Muscle of leg (tissue), 11 donors: ENCODE measurements around the gene CARD11. TPM values are rescaled to one million over a fixed set of nuclear protein-coding genes. Genes with fewer than 3 reads are reported as not detected.

Experiments
- DNase-seq: peaks from one replicate; pipeline ENCODE4 v3.0.0; 2013
- H3K27ac ChIP-seq: one replicate; pipeline ENCODE4 v1.5.1; 2013; ENCODE audit warnings: mild to moderate bottlenecking, low read length, control low read depth
- H3K27me3 ChIP-seq: one replicate; pipeline ENCODE4 v1.6.1; 2013; ENCODE audit warnings: low read length; ENCODE audit not compliant: control insufficient read depth, insufficient read depth
- H3K36me3 ChIP-seq: one replicate; pipeline ENCODE4 v1.6.1; 2013; ENCODE audit warnings: low read length; ENCODE audit not compliant: control insufficient read depth, insufficient read depth
- H3K4me1 ChIP-seq: one replicate; pipeline ENCODE4 v1.6.1; 2013; ENCODE audit warnings: low read length; ENCODE audit not compliant: control insufficient read depth, insufficient read depth
- H3K4me3 ChIP-seq: one replicate; pipeline ENCODE4 v1.5.1; 2013; ENCODE audit warnings: low read length, control low read depth
- H3K9me3 ChIP-seq: replicated peaks from 2 replicates; pipeline ENCODE4 v1.6.1; 2013; ENCODE audit warnings: low read depth, low read length; ENCODE audit not compliant: control insufficient read depth
- WGBS: methylation state at CpG from one replicate; pipeline ENCODE4 v1.1.5; 2013; ENCODE audit warnings: missing lambda C conversion rate; ENCODE audit not compliant: insufficient coverage; 5-methylcytosine and 5-hydroxymethylcytosine counted together
- polyA plus RNA-seq, 8 donors: library from polyadenylated mRNA; unstranded; fragments of 120-200 nt; gene quantifications; one replicate each; pipeline versions ENCODE4 v1.2.1 to v1.2.3, GENCODE V29; 2013; ENCODE audit warnings: inconsistent platforms in 1 of 8, low replicate concordance in 1 of 8; ENCODE audit not compliant: insufficient read length in 8 of 8, insufficient read depth in 1 of 8
- total RNA-seq: library from RNA; stranded (reverse); fragments of 120-200 nt; gene quantifications from one replicate; pipeline ENCODE4 v1.2.4, GENCODE V29; 2013

The CARD11 gene
- total and polyA plus RNA-seq, 9 donors: 0.09 to 0.55 (median 0.33) TPM

- Histone ChIP-seq H3K36me3 (no peaks in the 10 kb centered on the region), H3K4me3 (no peak overlapping the region), H3K4me1 (peaks cover 17% of the 10 kb centered on the region), H3K27ac (no peak overlapping the region), H3K27me3 (peaks cover 5% of the 10 kb centered on the region), H3K9me3 (no peaks in the 10 kb centered on the region)
- 72% methylated on average over 7 of the region's 18 CpGs for WGBS
- DNase-seq: peak; percentile 35
Observed at GRCh38 chr7:2880874-2881533, 162.7 kb downstream of the CARD11 start.

- Histone ChIP-seq H3K27me3 (peaks cover 5% of the 10 kb centered on the region), H3K4me3 (no peak overlapping the region), H3K36me3 (no peaks in the 10 kb centered on the region), H3K9me3 (no peaks in the 10 kb centered on the region), H3K4me1 (peaks cover 17% of the 10 kb centered on the region), H3K27ac (no peak overlapping the region)
- no peak for DNase-seq
- WGBS: 72% methylated on average over 7 of the region's 8 CpGs
Observed at GRCh38 chr7:2880051-2880450, 163.6 kb downstream of the CARD11 start.

GRCh38 chr7:2879354-2879753 lies 164.3 kb downstream of the CARD11 start:
- Histone ChIP-seq H3K4me3 (no peak overlapping the region), H3K27me3 (peaks cover 5% of the 10 kb centered on the region), H3K4me1 (peaks cover 17% of the 10 kb centered on the region), H3K9me3 (no peaks in the 10 kb centered on the region), H3K36me3 (no peaks in the 10 kb centered on the region), H3K27ac (no peak overlapping the region)
- DNase-seq: no peak
- 88% methylated on average over 8 of the region's 8 CpGs for WGBS

GRCh38 chr7:2878306-2878705 lies 165.4 kb downstream of the CARD11 start:
- Histone ChIP-seq H3K4me1 (peaks cover 22% of the 10 kb centered on the region), H3K4me3 (no peak overlapping the region), H3K27ac (no peak overlapping the region), H3K9me3 (no peaks in the 10 kb centered on the region), H3K27me3 (peaks cover 5% of the 10 kb centered on the region), H3K36me3 (no peaks in the 10 kb centered on the region)
- WGBS: 43% methylated on average over 1 of the region's 3 CpGs
- no peak for DNase-seq

- 52% methylated on average over 20 of the region's 24 CpGs for WGBS
- no peaks in the 10 kb centered on the region for H3K36me3 ChIP-seq
Observed at GRCh38 chr7:2876031-2876731, 167.5 kb downstream of the CARD11 start.

GRCh38 chr7:2873686-2874551 lies 169.7 kb downstream of the CARD11 start:
- peak; percentile 87 for DNase-seq
- no peak overlapping the region for H3K4me3 ChIP-seq
- no peaks in the 10 kb centered on the region for H3K36me3 ChIP-seq
- no peaks in the 10 kb centered on the region for H3K9me3 ChIP-seq
- H3K27ac ChIP-seq: peak overlapping the region; percentile 74
- peaks cover 32% of the 10 kb centered on the region for H3K4me1 ChIP-seq
- H3K27me3 ChIP-seq: no peaks in the 10 kb centered on the region
- 17% methylated on average over 3 of the region's 7 CpGs for WGBS

More at GRCh38 chr7:2876031-2876731, 167.5 kb downstream of the CARD11 start:
- peaks cover 3% of the 10 kb centered on the region for H3K27me3 ChIP-seq
- no peak overlapping the region for H3K27ac ChIP-seq
- DNase-seq: no peak
- H3K4me3 ChIP-seq: no peak overlapping the region
- H3K9me3 ChIP-seq: no peaks in the 10 kb centered on the region
- H3K4me1 ChIP-seq: peaks cover 32% of the 10 kb centered on the region

- WGBS: 55% methylated on average over 9 of the region's 10 CpGs
- Histone ChIP-seq H3K27me3 (no peaks in the 10 kb centered on the region), H3K36me3 (no peaks in the 10 kb centered on the region), H3K4me1 (peaks cover 27% of the 10 kb centered on the region), H3K9me3 (no peaks in the 10 kb centered on the region), H3K4me3 (no peak overlapping the region), H3K27ac (peak overlapping the region; percentile 74)
- DNase-seq: peak; percentile 38
Observed at GRCh38 chr7:2873146-2873545, 170.5 kb downstream of the CARD11 start.

GRCh38 chr7:2872296-2872874 lies 171.3 kb downstream of the CARD11 start:
- H3K36me3 ChIP-seq: no peaks in the 10 kb centered on the region
- H3K9me3 ChIP-seq: no peaks in the 10 kb centered on the region
- no peak overlapping the region for H3K27ac ChIP-seq
- peaks cover 27% of the 10 kb centered on the region for H3K4me1 ChIP-seq
- WGBS: 69% methylated on average over 9 of the region's 10 CpGs
- no peak for DNase-seq
- H3K4me3 ChIP-seq: no peak overlapping the region
- no peaks in the 10 kb centered on the region for H3K27me3 ChIP-seq

GRCh38 chr7:2870471-2870931 lies 173.2 kb downstream of the CARD11 start:
- no peaks in the 10 kb centered on the region for H3K27me3 ChIP-seq
- H3K4me1 ChIP-seq: peaks cover 27% of the 10 kb centered on the region
- no peak overlapping the region for H3K27ac ChIP-seq
- H3K4me3 ChIP-seq: no peak overlapping the region
- peak; percentile 89 for DNase-seq
- H3K9me3 ChIP-seq: no peaks in the 10 kb centered on the region
- WGBS: 5% methylated on average over 10 of the region's 10 CpGs
- no peaks in the 10 kb centered on the region for H3K36me3 ChIP-seq
